ENCODE results near the gene CRYL1. TPM values are rescaled to one million over a fixed set of nuclear protein-coding genes. Genes with fewer than 3 reads are reported as not detected.

Gene CRYL1
- total RNA-seq, 1 experiment from 2014 or later: 3.7 TPM

DNA sequence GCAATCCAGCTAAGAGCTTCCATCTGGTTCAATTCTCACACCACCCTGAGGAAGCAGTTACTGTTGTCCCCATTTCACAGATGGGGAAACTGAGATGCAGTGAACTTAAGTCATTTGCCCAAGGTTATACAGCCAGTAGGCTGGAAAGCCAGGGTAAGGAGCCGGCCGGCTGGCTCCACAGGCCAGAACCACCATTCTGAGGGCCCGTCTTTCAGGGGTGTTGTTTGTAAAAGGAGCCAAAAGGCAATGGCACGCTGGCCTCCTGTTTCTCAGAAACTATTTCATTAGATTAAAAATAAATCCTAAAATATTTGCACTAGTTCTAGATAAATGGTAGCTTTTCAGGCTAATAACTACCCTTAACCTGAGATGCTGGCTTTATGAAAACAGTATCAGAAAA, 114.9 kb downstream of the CRYL1 start:
- H3K79me1 ChIP-seq (ENCODE audit: insufficient read depth, low read depth, low read length, poor library complexity, severe bottlenecking): no peaks in the 10 kb centered on the region
- no CpG with 5 or more reads among the region's 4 CpGs for WGBS (ENCODE audit: extremely low coverage, insufficient read length, low lambda C conversion rate)
- no peak overlapping the region for H3K27ac ChIP-seq (ENCODE audit: insufficient read length, low read depth, low read length)
- H2AK5ac ChIP-seq (ENCODE audit: insufficient read length, low read length): no peak overlapping the region
- no peaks in the 10 kb centered on the region for H3K79me2 ChIP-seq (ENCODE audit: insufficient read depth, low read length)
- Mint-ChIP-seq H3K9me3 (no peaks in the 10 kb centered on the region), H3K4me1 (peaks cover 51 to 53% of the 10 kb centered on the region in 2 experiments), H3K27ac (no peak overlapping the region), H3K36me3 (ENCODE audit: insufficient read depth in 1 of 3, low read depth in 3 of 3) (peaks cover 0 to 1% (median 0%) of the 10 kb centered on the region in 3 experiments; a peak in 1 of 7 replicates), H3K4me3 (no peak overlapping the region), H3K27me3 (ENCODE audit: low read depth) (peaks cover 7% of the 10 kb centered on the region)
- H2BK12ac ChIP-seq (ENCODE audit: insufficient read length, low read depth, low read length): no peak overlapping the region
- H3K18ac ChIP-seq (ENCODE audit: insufficient read length, low read depth, low read length): no peak overlapping the region
- H2BK5ac ChIP-seq (ENCODE audit: insufficient read length, low read length): no peak overlapping the region
- no peak overlapping the region for H3K4ac ChIP-seq (ENCODE audit: low read depth, low read length)
- H2AFZ ChIP-seq (ENCODE audit: low read length): no peak overlapping the region
- H3K23ac ChIP-seq (ENCODE audit: insufficient read length, low read depth, low read length): no peak overlapping the region
- H3K9me3 ChIP-seq (ENCODE audit: control insufficient read depth, low read depth, low read length): no peaks in the 10 kb centered on the region
- H2BK20ac ChIP-seq (ENCODE audit: low read depth, low read length, poor library complexity, severe bottlenecking): no peak overlapping the region
- no peak overlapping the region for H3K4me2 ChIP-seq (ENCODE audit: insufficient read depth, insufficient read length, low read length)
- H3T11ph ChIP-seq (ENCODE audit: low read length): no peak overlapping the region
- H4K8ac ChIP-seq (replicated peaks; ENCODE audit: insufficient read length, low read depth, low read length): no peak overlapping the region
- no peaks in the 10 kb centered on the region for H4K20me1 ChIP-seq (ENCODE audit: control insufficient read depth, insufficient read depth, insufficient read length)
- H4K5ac ChIP-seq (ENCODE audit: insufficient read length, low read depth, low read length): no peak overlapping the region
- no peaks in the 10 kb centered on the region for H3K27me3 ChIP-seq (ENCODE audit: insufficient read depth, low read length)
- no peak overlapping the region for H3K56ac ChIP-seq (ENCODE audit: insufficient read length, low read depth, low read length)
- TF ChIP-seq, protein P1, sequence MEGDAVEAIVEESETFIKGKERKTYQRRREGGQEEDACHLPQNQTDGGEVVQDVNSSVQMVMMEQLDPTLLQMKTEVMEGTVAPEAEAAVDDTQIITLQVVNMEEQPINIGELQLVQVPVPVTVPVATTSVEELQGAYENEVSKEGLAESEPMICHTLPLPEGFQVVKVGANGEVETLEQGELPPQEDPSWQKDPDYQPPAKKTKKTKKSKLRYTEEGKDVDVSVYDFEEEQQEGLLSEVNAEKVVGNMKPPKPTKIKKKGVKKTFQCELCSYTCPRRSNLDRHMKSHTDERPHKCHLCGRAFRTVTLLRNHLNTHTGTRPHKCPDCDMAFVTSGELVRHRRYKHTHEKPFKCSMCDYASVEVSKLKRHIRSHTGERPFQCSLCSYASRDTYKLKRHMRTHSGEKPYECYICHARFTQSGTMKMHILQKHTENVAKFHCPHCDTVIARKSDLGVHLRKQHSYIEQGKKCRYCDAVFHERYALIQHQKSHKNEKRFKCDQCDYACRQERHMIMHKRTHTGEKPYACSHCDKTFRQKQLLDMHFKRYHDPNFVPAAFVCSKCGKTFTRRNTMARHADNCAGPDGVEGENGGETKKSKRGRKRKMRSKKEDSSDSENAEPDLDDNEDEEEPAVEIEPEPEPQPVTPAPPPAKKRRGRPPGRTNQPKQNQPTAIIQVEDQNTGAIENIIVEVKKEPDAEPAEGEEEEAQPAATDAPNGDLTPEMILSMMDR (conservative IDR thresholded peaks at IDR 0.05): no peak
- no peak for DNase-seq
- peaks cover 2% of the 10 kb centered on the region; the same call in 1 of the 2 replicates for H3K4me1 ChIP-seq (ENCODE audit: insufficient read depth, low read length)
- H2BK15ac ChIP-seq (ENCODE audit: low read depth, low read length): no peak overlapping the region
- H3K14ac ChIP-seq (ENCODE audit: insufficient read depth, low read length): no peak overlapping the region
- H4K91ac ChIP-seq (ENCODE audit: insufficient read length, low read depth, low read length): no peak overlapping the region
- H2BK120ac ChIP-seq (ENCODE audit: low read depth, low read length, poor library complexity, severe bottlenecking): no peak overlapping the region
- H3K9ac ChIP-seq (ENCODE audit: extremely low read depth, insufficient read length, low read length): no peak overlapping the region
- H3K23me2 ChIP-seq (ENCODE audit: insufficient read length, low read depth, low read length, poor library complexity, severe bottlenecking): no peaks in the 10 kb centered on the region
